ENCODE data around the gene AGBL4. TPM values are rescaled to one million over a fixed set of nuclear protein-coding genes. Genes with fewer than 3 reads are reported as not detected.

AGBL4 gene
- total and polyA plus RNA-seq, 2 of the 4 experiments (the other 2 are of a cell fraction), result not detected

GRCh38 chr1:49526672-49527071, 497.1 kb downstream of the AGBL4 start:
- ATAC-seq (ENCODE audit: low read depth) (no peak), DNase-seq (no peak)
- Histone ChIP-seq H3K9me1 (ENCODE audit: insufficient read depth, low read length) (no peaks in the 10 kb centered on the region), H4K8ac (ENCODE audit: low read depth in 2 of 2, low read length in 2 of 2) (no peak overlapping the region), H2BK20ac (ENCODE audit: low read depth, low read length) (no peak overlapping the region), H3K23ac (ENCODE audit: low read depth, low read length) (no peak overlapping the region), H4K5ac (ENCODE audit: low read depth, low read length) (no peak overlapping the region), H2BK5ac (ENCODE audit: low read depth, low read length, poor library complexity, severe bottlenecking) (no peak overlapping the region), H3K14ac (replicated peaks; ENCODE audit: low read depth, low read length) (no peak overlapping the region), H3K56ac (ENCODE audit: extremely low read depth, insufficient read depth, low read length) (no peak overlapping the region), H2BK120ac (ENCODE audit: low read depth, low read length) (no peak overlapping the region), H2BK15ac (ENCODE audit: low read depth, low read length) (no peak overlapping the region), H2AK5ac (ENCODE audit: low read depth, low read length) (no peak overlapping the region), H3K36me3 (ENCODE audit: control insufficient read depth, insufficient read depth, low read length) (no peaks in the 10 kb centered on the region), H3K27me3 (ENCODE audit: control insufficient read depth, insufficient read depth, low read length) (no peaks in the 10 kb centered on the region), H3K4me1 (ENCODE audit: control insufficient read depth, insufficient read depth, low read length) (no peaks in the 10 kb centered on the region), H3K79me1 (ENCODE audit: low read depth in 1 of 2, low read length in 2 of 2) (no peaks in the 10 kb centered on the region), H2AFZ (replicated peaks; ENCODE audit: low read length, poor library complexity) (no peak overlapping the region), H3K4ac (ENCODE audit: low read depth, low read length) (no peak overlapping the region), H4K91ac (ENCODE audit: insufficient read depth, low read depth, low read length) (no peak overlapping the region), H3K4me2 (ENCODE audit: low read depth, low read length) (no peak overlapping the region), H3K27ac (ENCODE audit: insufficient read depth, low read length) (no peak overlapping the region), H4K20me1 (ENCODE audit: insufficient read depth, low read length) (no peaks in the 10 kb centered on the region), H3K9ac (ENCODE audit: low read depth, low read length) (no peak overlapping the region), H3K4me3 (ENCODE audit: insufficient read depth, low read depth, low read length) (no peak overlapping the region), H2AK9ac (replicated peaks; ENCODE audit: low read depth, low read length, poor library complexity) (no peak overlapping the region), H3K18ac (ENCODE audit: low read depth, low read length) (no peak overlapping the region), H3K9me3 (ENCODE audit: control insufficient read depth, insufficient read depth, low read length) (no peaks in the 10 kb centered on the region; the same call in 1 of the 2 replicates)
- TF ChIP-seq CHD1 (IDR thresholded peaks at IDR 0.05; ENCODE audit: low read depth, low read length), result no peak
- no peak for TF ChIP-seq RCOR1 (IDR thresholded peaks at IDR 0.05; ENCODE audit: insufficient replicate concordance, low read length)
- no peak for TF ChIP-seq MAFK (IDR thresholded peaks at IDR 0.05; ENCODE audit: low read depth, low read length)
- TF ChIP-seq ELK1 (IDR thresholded peaks at IDR 0.05; ENCODE audit: borderline replicate concordance, low read depth, low read length), result no peak
- TF ChIP-seq SMC3 (IDR thresholded peaks at IDR 0.05; ENCODE audit: low read depth, low read length), result no peak
- TF ChIP-seq USF2 (IDR thresholded peaks at IDR 0.05; ENCODE audit: low read depth, low read length), result no peak
- TF ChIP-seq RFX5 (IDR thresholded peaks at IDR 0.05; ENCODE audit: low read depth, low read length), result no peak
- no peak for TF ChIP-seq POLR2A (IDR thresholded peaks at IDR 0.05; ENCODE audit: low read depth, low read length)
- TF ChIP-seq BHLHE40 (IDR thresholded peaks at IDR 0.05; ENCODE audit: low read depth, low read length), result no peak
- TF ChIP-seq CTCF (conservative IDR thresholded peaks at IDR 0.05; ENCODE audit: low read depth, low read length), result no peak
- no peak for TF ChIP-seq RAD21 (IDR thresholded peaks at IDR 0.05; ENCODE audit: low read length)
- no peak for TF ChIP-seq FOS (IDR thresholded peaks at IDR 0.05; ENCODE audit: low read depth, low read length)
- TF ChIP-seq MAZ (IDR thresholded peaks at IDR 0.05; ENCODE audit: borderline replicate concordance, low read depth, low read length), result no peak
- TF ChIP-seq CEBPB (IDR thresholded peaks at IDR 0.05; ENCODE audit: low read depth, low read length), result no peak
- TF ChIP-seq NFE2L2 (IDR thresholded peaks at IDR 0.05; ENCODE audit: low read depth, low read length), result no peak
- TF ChIP-seq MXI1 (IDR thresholded peaks at IDR 0.05; ENCODE audit: borderline replicate concordance, low read depth, low read length), result no peak
- dilution Hi-C loops (cut with HindIII; ENCODE audit: low sequenced_read_pairs, unreplicated experiment), result no loop called here
- intact Hi-C loops (cut with micrococcal nuclease), result no loop called here
- ChIA-PET CTCF (no interaction called here), POLR2A (ENCODE audit: unreplicated experiment) (no interaction called here)
- BruUV-seq (replicated peaks), result no TSS peak
- in situ Hi-C loops (cut with MboI; ENCODE audit: low sequenced_read_pairs), result no loop called here
- WGBS, 2 experiments (ENCODE audit: extremely low coverage in 2 of 2, insufficient read length in 1 of 2), result no CpG with 5 or more reads among the region's 1 CpG
